GM19452 (cell line): ENCODE data around the gene HINT2.

Experiments
- ATAC-seq: cut with Tn5 transposase; IDR thresholded peaks from one replicate; pipeline ENCODE4 v1.9.1; 2021; ENCODE audit not compliant: unreplicated experiment

The HINT2 gene

GRCh38 chr9:35841645-35841900 is 26.7 kb upstream of the HINT2 start:
- no peak for ATAC-seq

GRCh38 chr9:35840881-35841644 is 26.2 kb upstream of the HINT2 start:
- no peak for ATAC-seq

- ATAC-seq = no peak
Observed at GRCh38 chr9:35839926-35840325, 25.1 kb upstream of the HINT2 start.

GRCh38 chr9:35836595-35836994 is 21.8 kb upstream of the HINT2 start:
- no peak for ATAC-seq

- ATAC-seq = no peak
Observed at GRCh38 chr9:35835766-35836165, 20.9 kb upstream of the HINT2 start.

GRCh38 chr9:35835216-35835632 is 20.4 kb upstream of the HINT2 start:
- no peak for ATAC-seq

GRCh38 chr9:35834260-35835215 is 19.7 kb upstream of the HINT2 start:
- ATAC-seq = no peak

GRCh38 chr9:35832814-35833213 is 18.0 kb upstream of the HINT2 start:
- no peak for ATAC-seq

GRCh38 chr9:35831040-35831439 is 16.2 kb upstream of the HINT2 start:
- no peak for ATAC-seq

GRCh38 chr9:35829764-35830096 is 14.9 kb upstream of the HINT2 start:
- no peak for ATAC-seq

- ATAC-seq = peak; percentile 84
Observed at GRCh38 chr9:35829084-35829763, 14.4 kb upstream of the HINT2 start, which contains the start of gene TMEM8B. Gene TMEM8B, plus strand, starts transcription at chr9:35829228. Its CDS starts 220 bp downstream, at chr9:35829448.

GRCh38 chr9:35828716-35829083 is 13.9 kb upstream of the HINT2 start, which contains the start of gene FAM221B:
Gene FAM221B, minus strand, starts transcription at chr9:35828732. Its CDS starts 2,571 bp downstream, at chr9:35826161.
- peak; percentile 3 for ATAC-seq

GRCh38 chr9:35827486-35827885 is 12.6 kb upstream of the HINT2 start:
- no peak for ATAC-seq

- peak; percentile 49 for ATAC-seq
Observed at GRCh38 chr9:35826071-35826701, 11.3 kb upstream of the HINT2 start.

GRCh38 chr9:35822926-35823325 is 8.1 kb upstream of the HINT2 start:
- no peak for ATAC-seq

GRCh38 chr9:35820076-35820475 is 5.2 kb upstream of the HINT2 start:
- ATAC-seq = no peak

GRCh38 chr9:35818341-35818740 is 3.5 kb upstream of the HINT2 start:
- no peak for ATAC-seq

GRCh38 chr9:35816708-35817107 is 1.9 kb upstream of the HINT2 start:
- no peak for ATAC-seq

- ATAC-seq = peak; percentile 20
Observed at GRCh38 chr9:35814106-35814840, 569 bp downstream of the HINT2 start.

- no peak for ATAC-seq
Observed at GRCh38 chr9:35813434-35814105, 1.3 kb downstream of the HINT2 start.
